GM18519 (cell line): ENCODE results near the gene SLC25A27.

Experiments
- ATAC-seq: cut with Tn5 transposase; IDR thresholded peaks from one replicate; pipeline ENCODE4 v1.9.1; 2021; ENCODE audit warnings: mild to moderate bottlenecking, moderate library complexity; ENCODE audit not compliant: unreplicated experiment, low FRiP score

Gene SLC25A27

DNA sequence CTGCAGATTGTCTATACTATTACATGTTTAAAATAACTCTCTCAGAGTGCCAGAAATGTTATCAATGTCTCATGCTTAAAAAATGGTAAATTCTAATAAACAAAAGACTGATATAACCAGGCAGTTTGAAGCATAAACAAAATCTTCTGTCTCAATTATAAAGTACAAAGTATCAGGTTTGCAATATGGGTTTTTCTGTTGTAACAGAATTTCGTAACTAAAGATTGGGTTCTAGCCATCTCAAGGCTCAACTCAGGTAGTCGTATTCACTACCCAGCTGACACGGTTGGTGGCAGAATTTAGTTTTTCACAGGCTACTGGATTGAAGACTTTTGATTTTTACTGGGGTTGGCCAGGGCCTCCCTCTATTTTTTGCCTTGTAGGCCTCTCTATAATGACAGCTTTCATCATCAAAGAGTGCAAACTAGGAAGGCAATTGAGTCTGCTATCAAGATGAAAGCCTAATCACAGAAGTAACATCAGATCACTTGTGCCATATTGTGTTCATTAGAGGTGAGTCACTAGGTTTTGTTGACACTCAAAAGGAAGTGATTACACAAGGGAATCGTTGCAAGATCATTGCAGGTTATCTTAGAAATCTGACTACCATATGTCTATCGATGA, 3.8 kb upstream of the SLC25A27 start:
- no peak for ATAC-seq

DNA sequence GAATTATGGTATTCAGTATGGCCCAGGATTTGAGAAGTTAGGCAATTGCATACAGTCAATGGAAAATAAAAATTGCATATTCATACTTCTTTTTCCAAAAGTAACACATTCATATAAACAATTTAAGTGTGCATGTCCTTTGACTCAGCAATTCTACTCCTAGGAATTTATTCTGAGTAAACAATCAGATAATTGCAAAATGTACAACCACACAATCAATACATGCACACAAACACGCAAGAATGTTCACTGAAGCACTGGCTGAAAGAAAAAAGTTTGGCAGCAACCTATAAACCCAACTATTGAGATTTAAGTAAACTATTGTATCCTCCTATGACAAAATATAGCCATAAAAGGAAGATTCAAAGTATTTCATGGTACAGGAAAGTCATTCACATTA, 1.8 kb upstream of the SLC25A27 start:
- ATAC-seq, result no peak

DNA sequence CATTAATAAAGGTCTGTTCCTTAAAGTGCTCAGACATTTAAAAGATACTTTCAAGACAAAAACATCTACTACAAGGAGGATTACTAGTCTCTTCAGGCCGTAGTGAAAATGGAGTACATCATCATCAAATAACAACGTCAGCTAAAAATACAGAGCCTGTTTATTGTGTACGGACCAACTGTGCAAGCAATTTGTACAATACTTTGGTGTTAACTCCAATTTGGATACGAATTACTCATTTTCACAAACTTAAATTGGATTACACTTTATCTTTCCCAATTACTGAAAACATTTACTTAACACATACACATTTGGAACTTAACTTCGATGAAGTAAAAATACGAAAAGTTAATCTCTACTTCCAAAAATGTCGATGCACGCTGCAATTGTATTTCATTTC, 959 bp upstream of the SLC25A27 start:
- no peak for ATAC-seq

DNA sequence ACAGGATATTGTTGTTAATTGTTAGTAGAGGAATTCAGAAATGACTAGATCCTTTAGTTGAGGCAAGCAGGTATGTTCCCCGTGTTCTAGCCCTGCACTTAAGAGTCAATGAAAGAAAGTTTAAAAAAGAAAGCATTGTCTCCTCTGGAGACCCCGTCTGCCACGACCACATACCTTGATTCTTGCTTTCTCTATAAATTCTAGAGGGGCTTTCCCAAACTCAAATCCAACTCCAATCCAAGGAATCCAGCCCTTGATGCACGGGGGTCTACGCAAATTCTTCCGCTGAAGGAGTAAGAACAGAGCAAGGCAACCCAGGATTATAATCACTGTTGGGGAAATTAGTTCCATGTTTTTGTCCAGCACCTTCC, 558 bp upstream of the SLC25A27 start:
- no peak for ATAC-seq

DNA sequence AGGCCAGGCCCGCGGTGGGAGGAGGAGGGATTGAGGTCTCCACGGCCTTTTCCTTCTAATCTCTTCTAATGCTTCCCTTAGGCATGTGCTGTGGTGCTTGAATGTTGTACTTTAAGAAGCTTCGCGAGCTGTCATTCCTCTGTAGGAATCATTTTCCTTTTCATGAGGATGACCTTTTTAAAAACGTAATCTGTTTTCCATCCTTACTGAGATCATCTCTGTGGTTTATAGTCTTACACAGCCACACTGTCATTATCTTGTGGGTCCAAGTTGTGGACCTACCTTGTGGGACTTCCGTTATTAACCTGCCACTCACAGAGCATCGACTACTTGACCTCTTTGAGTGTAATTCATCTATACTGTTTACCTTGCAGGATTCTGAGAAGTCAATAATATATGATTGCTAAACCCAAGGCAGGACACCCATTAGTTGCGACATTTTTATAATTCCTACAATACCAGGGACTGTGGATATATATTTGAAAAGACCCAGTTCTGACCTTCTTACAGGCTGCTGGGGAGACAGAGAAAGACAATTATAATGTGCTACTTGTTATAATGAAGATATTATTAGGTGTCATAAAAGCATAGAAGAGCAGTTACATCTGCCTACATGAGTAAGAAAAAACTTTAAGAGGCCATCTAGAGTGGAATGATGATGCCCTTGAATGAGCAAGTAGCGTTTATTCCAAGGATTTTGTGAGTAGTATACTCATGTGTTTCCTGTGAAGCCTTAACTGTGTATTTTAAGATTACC, 842 bp downstream of the SLC25A27 start:
- ATAC-seq, result no peak

DNA sequence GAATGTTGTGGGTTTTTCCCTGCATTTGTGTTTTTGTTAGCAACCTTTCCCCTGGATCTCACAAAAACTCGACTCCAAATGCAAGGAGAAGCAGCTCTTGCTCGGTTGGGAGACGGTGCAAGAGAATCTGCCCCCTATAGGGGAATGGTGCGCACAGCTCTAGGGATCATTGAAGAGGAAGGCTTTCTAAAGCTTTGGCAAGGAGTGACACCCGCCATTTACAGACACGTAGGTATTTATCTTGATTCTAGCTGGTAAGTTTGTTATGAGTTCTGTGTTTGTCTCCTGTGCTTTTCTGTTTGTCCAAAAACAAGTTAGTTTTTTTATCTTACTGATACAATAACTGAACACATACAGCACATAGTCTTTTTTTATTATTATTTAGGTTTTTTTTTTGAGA, 3.0 kb downstream of the SLC25A27 start:
- ATAC-seq, result no peak

DNA sequence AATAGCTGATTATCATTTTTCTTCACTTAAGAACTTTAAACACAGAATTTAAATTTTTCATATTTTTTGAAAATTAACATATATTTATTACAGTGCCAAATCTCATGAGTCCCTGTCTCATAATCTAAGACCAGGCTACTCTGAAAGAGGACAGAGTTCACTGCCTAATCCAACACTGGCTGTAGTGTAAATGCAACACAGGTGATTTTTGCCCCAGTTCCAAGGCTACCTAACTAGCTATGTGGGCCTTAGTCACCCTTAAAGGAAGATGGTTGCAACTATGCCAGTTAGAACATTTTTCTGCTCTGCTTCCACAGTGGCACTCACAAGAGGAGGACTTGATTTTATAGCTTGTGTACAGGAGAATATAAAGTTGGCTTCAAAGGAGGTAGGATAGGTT, 4.9 kb downstream of the SLC25A27 start:
- ATAC-seq, result no peak

DNA sequence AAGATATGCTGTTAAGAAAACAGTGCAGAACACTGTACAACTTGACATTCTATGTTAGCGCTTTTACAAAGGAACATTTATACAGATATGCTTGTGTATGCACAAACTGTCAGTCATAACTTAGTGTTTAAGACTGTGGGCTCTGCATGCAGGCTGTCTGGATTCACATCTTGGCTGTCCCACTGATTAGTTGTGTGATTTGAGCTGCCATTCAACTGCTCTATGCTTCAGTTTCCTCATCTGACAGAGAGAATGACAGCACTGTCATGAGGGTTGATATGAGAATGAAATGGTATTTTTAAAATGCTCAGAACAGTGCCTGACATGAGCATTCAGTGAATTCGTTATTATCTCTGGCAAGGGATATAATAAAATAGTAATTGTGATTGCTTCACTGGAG, 8.7 kb downstream of the SLC25A27 start:
- no peak for ATAC-seq

DNA sequence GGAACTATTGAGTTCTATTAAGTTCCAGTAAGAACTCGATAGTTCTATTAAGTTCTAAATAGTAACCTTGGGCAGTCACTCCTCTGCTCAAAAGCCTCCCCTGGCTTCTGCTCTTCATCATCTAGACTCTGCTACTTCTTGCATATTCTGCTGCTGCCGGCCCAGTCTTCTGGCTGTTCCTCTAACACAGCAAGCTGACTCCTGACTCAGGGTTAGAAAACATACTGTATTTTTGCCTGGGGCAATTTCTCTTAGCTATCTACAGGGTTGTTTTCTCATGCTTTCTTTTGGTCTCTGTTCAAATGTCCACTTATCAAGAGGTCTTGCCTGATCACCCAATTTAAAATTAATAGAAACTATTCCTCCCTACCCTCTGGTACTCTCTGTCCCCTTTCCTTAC, 14.6 kb downstream of the SLC25A27 start:
- no peak for ATAC-seq

DNA sequence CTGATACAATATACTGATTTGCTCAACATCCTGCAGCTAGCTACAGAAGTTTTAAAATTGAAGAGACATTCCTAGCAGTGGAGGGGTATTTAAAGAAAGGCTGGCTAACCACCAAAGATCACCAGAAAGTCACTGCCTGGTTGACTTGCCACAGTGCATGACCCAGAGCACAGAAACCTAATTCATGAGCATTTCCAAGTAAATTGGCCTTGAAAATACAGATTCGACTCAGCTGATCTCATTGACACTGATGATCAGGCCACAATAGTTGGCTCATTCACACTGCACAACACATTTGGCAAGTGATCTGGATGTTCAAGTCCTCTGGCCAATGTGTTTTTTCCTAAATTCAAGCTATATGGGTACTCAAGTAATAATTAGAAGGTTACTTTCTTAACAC, 21.6 kb downstream of the SLC25A27 start:
- ATAC-seq, result no peak

DNA sequence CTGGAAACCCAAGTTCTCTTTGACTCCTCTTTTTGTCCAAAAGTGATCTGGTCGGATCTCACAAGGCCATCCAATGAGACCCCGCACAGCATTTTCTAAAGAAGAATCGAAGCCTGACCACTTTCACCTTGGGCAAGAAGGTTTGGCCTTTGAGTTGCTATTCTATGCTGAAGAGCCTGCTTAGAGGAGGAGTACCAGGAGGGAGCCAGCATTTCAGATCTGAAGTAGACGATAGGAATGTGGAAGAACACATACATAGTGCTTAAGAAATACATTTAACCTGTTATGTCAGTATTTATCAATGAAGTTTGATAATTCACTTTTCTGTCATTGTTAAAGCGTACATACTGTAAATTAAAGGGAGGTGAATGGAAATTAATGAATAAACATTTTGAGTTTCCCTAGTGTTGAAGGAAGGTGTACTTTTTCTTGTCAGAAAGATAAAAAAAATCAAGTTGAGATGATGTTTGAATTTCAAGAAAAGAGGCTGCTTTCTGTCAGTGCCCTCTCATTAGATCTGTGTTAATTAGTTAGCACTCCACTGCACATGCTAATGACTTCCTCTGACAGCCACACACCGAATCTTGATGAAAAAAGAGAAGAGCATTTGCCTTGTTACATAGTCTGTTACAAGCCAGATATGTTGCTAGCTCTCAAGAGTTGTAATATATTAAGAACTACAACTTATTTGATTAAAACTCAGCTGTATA, 24.0 kb downstream of the SLC25A27 start:
- ATAC-seq, result no peak

DNA sequence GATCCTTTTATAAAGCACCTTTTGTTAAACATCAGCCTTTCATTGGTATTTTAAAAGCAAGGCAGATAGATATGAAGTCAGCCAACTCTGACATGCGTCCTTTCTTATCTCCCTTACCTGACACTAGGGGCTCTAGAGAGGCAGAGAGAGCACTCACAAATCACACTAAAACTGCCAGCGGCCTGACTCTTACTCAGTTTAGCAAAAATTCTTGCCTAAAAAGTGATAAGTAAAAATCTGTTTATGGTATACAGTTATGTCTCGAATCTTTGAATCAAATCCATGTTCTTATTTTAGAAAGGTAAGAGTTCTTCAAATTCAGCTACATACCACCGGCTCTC, 24.5 kb downstream of the SLC25A27 start:
- ATAC-seq, result no peak

DNA sequence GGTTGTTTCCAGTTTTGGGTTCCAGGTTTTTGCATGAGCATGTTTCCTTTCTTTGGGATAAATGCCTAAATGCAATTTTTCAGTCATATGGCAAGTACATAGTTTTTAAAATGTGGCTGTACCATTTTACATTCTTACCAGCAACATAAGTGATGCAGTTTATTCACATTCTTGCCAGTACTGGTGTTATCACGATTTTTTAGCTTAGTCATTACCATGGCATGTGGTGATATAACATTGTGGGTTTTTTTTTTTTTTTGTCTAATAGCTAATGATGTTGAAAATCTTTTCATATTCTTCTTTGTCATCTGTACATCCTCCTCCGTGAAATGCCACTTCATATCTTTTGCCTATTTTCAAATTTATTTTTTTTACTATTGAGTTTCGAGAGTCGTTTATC, 32.0 kb downstream of the SLC25A27 start:
- no peak for ATAC-seq

DNA sequence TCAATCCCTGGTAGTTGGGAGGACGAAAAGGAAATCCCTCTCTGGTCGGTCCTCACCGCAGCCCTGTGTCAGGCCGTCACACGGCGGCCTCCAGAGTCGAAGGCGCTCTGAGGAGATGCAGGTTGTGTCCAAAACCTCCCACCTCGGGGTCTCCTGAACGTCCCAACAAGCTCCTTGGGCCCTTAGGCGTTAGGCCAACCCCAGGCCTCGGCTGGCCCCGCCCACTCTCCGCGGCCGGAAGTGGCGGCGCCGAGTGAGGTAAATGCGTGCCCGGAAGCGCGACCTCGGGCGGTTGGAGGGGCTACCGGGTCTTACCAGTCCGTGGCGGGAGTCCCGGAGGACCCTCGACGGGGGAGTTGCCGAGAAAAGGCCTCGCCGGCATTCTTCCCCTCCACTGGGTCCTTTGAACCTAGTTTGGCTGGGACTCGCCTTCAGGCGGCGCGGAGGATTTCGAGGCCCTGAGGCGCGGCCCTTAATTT, 34.9 kb downstream of the SLC25A27 start, which contains the start of gene TDRD6:
TSS of gene TDRD6 (plus strand) at position 267 of the 479 bp plus-strand sequence. CDS start 244 bp downstream, outside the sequence.
- ATAC-seq, result no peak

DNA sequence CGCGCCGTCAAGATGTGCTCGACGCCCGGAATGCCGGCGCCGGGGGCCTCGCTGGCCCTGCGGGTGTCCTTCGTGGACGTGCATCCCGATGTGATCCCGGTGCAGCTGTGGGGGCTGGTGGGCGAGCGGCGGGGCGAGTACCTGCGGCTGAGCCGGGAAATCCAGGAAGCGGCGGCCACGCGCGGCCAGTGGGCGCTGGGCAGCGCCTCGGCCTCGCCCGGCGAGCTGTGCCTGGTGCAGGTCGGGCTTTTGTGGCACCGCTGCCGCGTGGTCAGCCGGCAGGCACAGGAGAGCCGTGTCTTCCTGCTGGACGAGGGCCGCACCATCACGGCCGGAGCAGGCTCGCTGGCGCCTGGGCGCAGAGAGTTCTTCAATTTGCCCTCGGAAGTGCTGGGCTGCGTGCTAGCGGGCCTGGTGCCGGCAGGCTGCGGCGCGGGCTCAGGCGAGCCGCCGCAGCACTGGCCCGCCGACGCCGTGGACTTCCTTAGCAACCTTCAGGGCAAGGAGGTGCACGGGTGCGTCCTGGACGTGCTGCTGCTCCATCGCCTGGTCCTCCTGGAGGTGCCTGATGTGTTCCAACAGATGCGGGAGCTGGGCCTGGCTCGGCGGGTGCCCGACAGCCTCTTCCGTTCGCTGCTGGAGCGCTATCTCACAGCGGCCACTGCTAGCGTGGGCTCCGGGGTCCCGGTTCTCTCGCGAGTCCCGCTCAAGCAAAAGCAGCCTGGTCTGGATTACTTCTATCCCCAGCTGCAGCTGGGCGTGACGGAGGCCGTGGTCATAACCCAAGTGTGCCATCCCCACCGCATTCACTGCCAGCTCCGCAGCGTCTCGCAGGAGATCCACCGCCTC, 35.6 kb downstream of the SLC25A27 start:
- ATAC-seq, result no peak

DNA sequence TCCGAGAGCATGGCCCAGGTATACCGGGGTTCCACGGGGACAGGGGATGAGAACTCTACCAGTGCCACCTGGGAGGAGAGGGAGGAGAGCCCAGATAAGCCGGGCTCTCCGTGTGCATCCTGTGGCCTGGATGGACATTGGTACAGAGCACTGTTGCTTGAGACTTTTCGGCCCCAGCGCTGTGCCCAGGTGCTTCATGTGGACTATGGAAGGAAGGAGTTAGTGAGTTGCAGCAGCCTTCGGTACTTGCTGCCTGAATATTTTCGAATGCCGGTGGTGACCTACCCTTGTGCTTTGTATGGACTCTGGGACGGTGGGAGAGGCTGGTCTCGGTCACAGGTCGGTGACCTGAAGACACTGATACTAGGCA, 36.2 kb downstream of the SLC25A27 start:
- no peak for ATAC-seq

DNA sequence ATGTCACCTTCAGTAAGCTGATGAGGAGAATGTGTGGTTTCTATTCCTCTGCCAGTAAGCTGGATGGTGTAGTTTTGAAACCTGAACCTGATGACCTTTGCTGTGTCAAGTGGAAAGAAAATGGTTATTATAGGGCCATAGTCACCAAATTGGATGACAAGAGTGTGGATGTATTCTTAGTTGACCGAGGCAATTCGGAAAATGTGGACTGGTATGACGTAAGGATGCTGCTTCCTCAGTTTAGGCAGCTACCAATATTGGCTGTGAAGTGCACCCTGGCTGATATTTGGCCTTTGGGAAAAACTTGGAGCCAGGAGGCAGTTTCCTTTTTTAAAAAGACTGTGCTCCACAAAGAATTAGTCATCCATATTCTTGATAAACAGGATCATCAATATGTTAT, 36.9 kb downstream of the SLC25A27 start:
- ATAC-seq, result no peak

DNA sequence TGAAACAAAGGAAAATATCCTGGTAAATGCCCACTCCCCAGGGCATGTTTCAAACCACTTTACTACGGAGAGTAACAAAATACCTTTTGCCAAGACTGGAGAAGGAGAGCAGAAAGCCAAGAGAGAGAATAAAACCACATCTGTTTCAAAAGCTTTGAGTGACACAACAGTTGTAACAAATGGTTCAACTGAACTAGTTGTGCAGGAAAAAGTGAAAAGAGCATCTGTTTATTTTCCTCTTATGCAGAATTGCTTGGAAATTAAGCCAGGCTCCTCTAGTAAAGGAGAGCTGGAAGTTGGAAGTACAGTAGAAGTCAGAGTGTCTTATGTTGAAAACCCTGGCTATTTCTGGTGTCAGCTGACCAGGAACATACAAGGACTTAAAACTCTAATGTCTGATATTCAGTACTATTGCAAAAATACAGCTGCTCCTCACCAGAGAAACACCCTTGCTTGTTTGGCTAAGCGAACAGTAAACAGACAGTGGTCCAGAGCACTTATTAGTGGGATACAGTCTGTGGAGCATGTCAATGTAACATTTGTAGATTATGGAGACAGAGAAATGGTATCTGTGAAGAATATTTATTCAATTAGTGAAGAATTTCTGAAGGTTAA, 37.5 kb downstream of the SLC25A27 start:
- ATAC-seq, result no peak

DNA sequence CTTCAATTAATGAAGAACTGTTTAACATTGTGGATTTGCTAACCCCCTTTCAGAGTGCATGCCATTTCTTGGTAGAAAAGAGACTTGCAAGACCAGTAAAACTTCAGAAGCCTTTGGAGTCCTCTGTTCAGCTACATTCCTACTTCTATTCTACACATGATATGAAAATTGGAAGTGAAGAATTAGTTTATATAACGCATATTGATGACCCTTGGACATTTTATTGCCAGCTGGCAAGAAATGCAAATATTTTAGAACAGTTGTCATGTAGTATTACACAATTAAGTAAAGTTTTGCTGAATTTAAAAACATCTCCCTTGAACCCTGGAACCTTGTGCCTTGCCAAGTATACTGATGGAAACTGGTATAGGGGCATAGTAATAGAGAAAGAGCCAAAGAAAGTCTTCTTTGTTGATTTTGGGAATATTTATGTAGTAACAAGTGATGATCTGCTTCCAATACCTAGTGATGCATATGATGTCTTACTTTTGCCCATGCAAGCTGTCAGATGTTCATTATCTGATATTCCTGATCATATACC, 38.2 kb downstream of the SLC25A27 start:
- ATAC-seq, result no peak

DNA sequence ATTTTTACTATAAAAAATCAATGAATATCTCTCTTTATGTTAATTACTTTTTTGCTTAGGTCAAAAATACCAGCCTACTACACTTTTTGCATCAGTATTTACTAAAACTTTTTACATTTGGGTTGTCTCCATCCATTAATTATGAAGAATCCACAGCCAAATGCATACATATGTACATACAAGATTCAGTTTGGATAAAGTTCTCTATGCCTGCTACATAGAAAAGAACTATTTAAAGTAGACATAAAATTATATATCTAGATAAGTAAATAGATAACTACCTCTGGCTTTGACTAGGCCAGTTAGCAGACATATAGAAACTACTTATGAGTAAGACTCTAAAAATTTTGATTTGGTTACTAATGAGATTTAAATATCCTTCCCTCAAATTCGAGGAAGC, 47.2 kb downstream of the SLC25A27 start:
- no peak for ATAC-seq
